ENCODE measurements around the gene LRRC42. TPM values are rescaled to one million over a fixed set of nuclear protein-coding genes. Genes with fewer than 3 reads are reported as not detected.

Gene LRRC42
- total RNA-seq, 4 donors from 2014 or later = 0.51 to 30.7 (median 25.1) TPM

- Histone ChIP-seq H3K27me3 (no peaks in the 10 kb centered on the region), H3K36me3 (no peaks in the 10 kb centered on the region), H3K4me1 (peaks cover 6 to 9% of the 10 kb centered on the region in 2 donors), H3K27ac (no peak overlapping the region), H3K4me3 (no peak overlapping the region), H3K9me3 (no peaks in the 10 kb centered on the region)
- intact Hi-C loops (cut with DNase I; ENCODE audit: low total_unique reads) = no loop called here
- TF ChIP-seq CTCF (IDR thresholded peaks at IDR 0.05) = no peak
- TF ChIP-seq POLR2A (IDR thresholded peaks at IDR 0.05) = no peak
- DNase-seq = no peak
Measured at GRCh38 chr1:53951697-53952096, 5.5 kb downstream of the LRRC42 start.

GRCh38 chr1:53954128-53954527 is 8.0 kb downstream of the LRRC42 start:
- H3K9me3 ChIP-seq = no peaks in the 10 kb centered on the region
- H3K27ac ChIP-seq = no peak overlapping the region
- peaks cover 0 to 10% of the 10 kb centered on the region in 2 donors for H3K4me1 ChIP-seq
- DNase-seq = no peak
- H3K4me3 ChIP-seq = no peak overlapping the region
- TF ChIP-seq CTCF (IDR thresholded peaks at IDR 0.05) = no peak
- TF ChIP-seq POLR2A (IDR thresholded peaks at IDR 0.05) = no peak
- intact Hi-C loops (cut with DNase I; ENCODE audit: low total_unique reads) = no loop called here
- H3K27me3 ChIP-seq = no peaks in the 10 kb centered on the region
- H3K36me3 ChIP-seq = no peaks in the 10 kb centered on the region

- TF ChIP-seq POLR2A (IDR thresholded peaks at IDR 0.05) (no peak), CTCF (IDR thresholded peaks at IDR 0.05) (no peak)
- intact Hi-C loops (cut with DNase I; ENCODE audit: low total_unique reads) = no loop called here
- H3K27me3 ChIP-seq = no peaks in the 10 kb centered on the region
- no peak for DNase-seq
- H3K4me3 ChIP-seq = no peak overlapping the region
- peak overlapping the region; percentile 24 to 56 for H3K27ac ChIP-seq
- H3K4me1 ChIP-seq = peaks cover 0 to 7% of the 10 kb centered on the region in 2 donors
- no peaks in the 10 kb centered on the region for H3K9me3 ChIP-seq
- no peaks in the 10 kb centered on the region for H3K36me3 ChIP-seq
Measured at GRCh38 chr1:53956308-53957168, 10.4 kb downstream of the LRRC42 start.

GRCh38 chr1:53957194-53957818 is 11.2 kb downstream of the LRRC42 start:
- no peak for DNase-seq
- no peak overlapping the region for H3K4me3 ChIP-seq
- peak overlapping the region; percentile 24 to 56 for H3K27ac ChIP-seq
- H3K36me3 ChIP-seq = no peaks in the 10 kb centered on the region
- TF ChIP-seq POLR2A (IDR thresholded peaks at IDR 0.05) (no peak), CTCF (IDR thresholded peaks at IDR 0.05) (no peak)
- peaks cover 0 to 7% of the 10 kb centered on the region in 2 donors for H3K4me1 ChIP-seq
- intact Hi-C loops (cut with DNase I; ENCODE audit: low total_unique reads) = no loop called here
- H3K27me3 ChIP-seq = no peaks in the 10 kb centered on the region
- H3K9me3 ChIP-seq = no peaks in the 10 kb centered on the region

- Histone ChIP-seq H3K9me3 (no peaks in the 10 kb centered on the region), H3K27ac (no peak overlapping the region), H3K36me3 (no peaks in the 10 kb centered on the region), H3K4me1 (peaks cover 0 to 7% of the 10 kb centered on the region in 2 donors), H3K27me3 (no peaks in the 10 kb centered on the region), H3K4me3 (no peak overlapping the region)
- DNase-seq = no peak
- peak; percentile 30 to 47 (median 42) for TF ChIP-seq CTCF (IDR thresholded peaks at IDR 0.05)
- TF ChIP-seq POLR2A (IDR thresholded peaks at IDR 0.05) = no peak
- intact Hi-C loops (cut with DNase I; ENCODE audit: low total_unique reads) = no loop called here
Measured at GRCh38 chr1:53959664-53960250, 13.6 kb downstream of the LRRC42 start.
